ENCODE data around the gene TLE4. TPM values are rescaled to one million over a fixed set of nuclear protein-coding genes. Genes with fewer than 3 reads are reported as not detected.

TLE4 gene
- total and polyA plus RNA-seq, 2 of the 13 experiments (the other 11 are each of a cell fraction or from before 2014, with no cell fraction given) = 2.0 to 2.3 TPM

DNA sequence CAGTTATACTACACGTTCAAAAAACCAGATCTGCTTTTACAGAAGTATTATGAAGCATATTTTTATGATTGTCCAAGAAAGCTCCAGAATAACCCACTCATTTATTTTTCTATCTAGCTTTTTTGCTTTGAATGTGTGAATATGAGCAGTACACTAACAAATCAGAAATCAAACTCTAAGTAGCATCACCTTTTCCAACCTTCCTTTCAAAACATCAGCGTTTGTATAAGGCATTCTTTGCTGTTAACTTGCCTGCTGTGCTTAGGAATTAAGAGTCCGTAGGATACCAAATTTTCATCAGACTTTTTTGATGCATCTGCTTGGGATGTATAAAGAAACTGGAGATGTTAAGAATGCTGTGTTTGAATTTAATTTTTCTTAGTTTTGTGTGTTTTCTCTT is 3.8 kb downstream of the TLE4 start (continued):
- TF ChIP-seq, protein P1, sequence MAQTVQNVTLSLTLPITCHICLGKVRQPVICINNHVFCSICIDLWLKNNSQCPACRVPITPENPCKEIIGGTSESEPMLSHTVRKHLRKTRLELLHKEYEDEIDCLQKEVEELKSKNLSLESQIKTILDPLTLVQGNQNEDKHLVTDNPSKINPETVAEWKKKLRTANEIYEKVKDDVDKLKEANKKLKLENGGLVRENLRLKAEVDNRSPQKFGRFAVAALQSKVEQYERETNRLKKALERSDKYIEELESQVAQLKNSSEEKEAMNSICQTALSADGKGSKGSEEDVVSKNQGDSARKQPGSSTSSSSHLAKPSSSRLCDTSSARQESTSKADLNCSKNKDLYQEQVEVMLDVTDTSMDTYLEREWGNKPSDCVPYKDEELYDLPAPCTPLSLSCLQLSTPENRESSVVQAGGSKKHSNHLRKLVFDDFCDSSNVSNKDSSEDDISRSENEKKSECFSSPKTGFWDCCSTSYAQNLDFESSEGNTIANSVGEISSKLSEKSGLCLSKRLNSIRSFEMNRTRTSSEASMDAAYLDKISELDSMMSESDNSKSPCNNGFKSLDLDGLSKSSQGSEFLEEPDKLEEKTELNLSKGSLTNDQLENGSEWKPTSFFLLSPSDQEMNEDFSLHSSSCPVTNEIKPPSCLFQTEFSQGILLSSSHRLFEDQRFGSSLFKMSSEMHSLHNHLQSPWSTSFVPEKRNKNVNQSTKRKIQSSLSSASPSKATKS (CRISPR knock-in tag; IDR thresholded peaks at IDR 0.05) = no peak

DNA sequence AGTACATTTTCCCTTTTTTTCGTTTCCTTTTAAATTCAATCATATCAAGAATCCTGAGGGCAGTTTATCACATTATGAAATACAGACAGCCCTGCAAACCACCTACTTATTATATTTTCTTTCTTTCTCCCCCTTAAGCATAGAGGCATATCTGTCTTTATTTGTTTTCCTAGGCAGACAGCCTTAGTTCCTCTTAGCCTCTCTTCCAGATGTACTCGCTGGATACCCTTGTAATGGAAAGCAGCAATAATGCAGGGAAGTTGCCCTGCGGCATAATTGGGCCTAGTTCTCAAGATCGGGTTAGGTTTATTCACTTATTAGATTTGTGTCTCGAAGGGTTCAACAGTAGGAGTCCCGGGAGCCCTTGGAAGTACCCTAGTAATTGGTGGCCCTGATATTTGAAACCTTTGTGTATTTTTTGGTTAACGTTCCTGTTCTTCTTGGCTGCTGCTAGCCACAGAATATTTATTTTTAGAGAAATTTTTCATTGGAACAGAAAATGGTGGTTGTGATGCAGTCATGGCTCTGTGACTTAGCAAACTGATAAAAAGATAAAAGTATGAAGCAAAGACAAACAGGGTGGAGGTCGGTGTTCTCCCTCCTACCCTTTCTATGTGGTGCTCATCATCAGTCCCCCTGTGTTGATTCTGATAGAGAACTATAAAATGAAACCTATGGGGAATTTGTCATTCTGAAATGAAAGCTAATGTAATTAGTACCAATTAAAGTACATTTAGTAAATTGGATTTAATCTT is 6.4 kb downstream of the TLE4 start:
- BruUV-seq (replicated peaks) = no TSS peak
- H3K79me2 ChIP-seq (ENCODE audit: insufficient read depth, low read length) = no peaks in the 10 kb centered on the region
- H3K4me1 ChIP-seq (ENCODE audit: insufficient read depth, low read length) = peaks cover 17% of the 10 kb centered on the region
- no peak overlapping the region for H2AFZ ChIP-seq (ENCODE audit: low read length)
- FAIRE-seq (no peak), DNase-seq (ENCODE audit: low spot score) (no peak), ATAC-seq (no peak)
- intact Hi-C loops (cut with micrococcal nuclease; ENCODE audit: unreplicated experiment) = no loop called here
- ChIA-PET POLR2A (no interaction called here), CTCF (ENCODE audit: low intra/inter-chr PET ratio, low total read pairs) (no interaction called here)
- H3K27me3 ChIP-seq (ENCODE audit: control insufficient read depth in 1 of 2, insufficient read depth in 2 of 2, low read length in 2 of 2) = peaks cover 0 to 11% of the 10 kb centered on the region in 2 experiments; a peak in 3 of 5 replicates
- H3K4me2 ChIP-seq (ENCODE audit: low read depth, low read length) = no peak overlapping the region
- H3K9ac ChIP-seq (ENCODE audit: insufficient read depth, low read depth, low read length) = no peak overlapping the region
- H3K36me3 ChIP-seq (replicated peaks in 1 of 2; ENCODE audit: control insufficient read depth in 1 of 2, insufficient read depth in 2 of 2, low read length in 2 of 2) = no peaks in the 10 kb centered on the region
- no peaks in the 10 kb centered on the region; the same call in 1 of the 2 replicates for H4K20me1 ChIP-seq (ENCODE audit: insufficient read depth, low read length)
- 62% methylated on average over 8 of the region's 8 CpGs for WGBS (ENCODE audit: low lambda C conversion rate)
- no peaks in the 10 kb centered on the region for H3K9me3 ChIP-seq (ENCODE audit: low read length)
- no peak overlapping the region for H3K27ac ChIP-seq (ENCODE audit: extremely low read length, insufficient read depth, low read length)
- in situ Hi-C loops (cut with HindIII; ENCODE audit: extremely low pct_ligation_motif_present, low pct_unique_long_range_greater_than_20kb) = no loop called here
- no peak overlapping the region for H3K4me3 ChIP-seq (replicated peaks in 1 of 3; ENCODE audit: insufficient read depth in 1 of 3, low read depth in 2 of 3, low read length in 3 of 3)
- TF ChIP-seq ZNF652 (CRISPR knock-in tag; IDR thresholded peaks at IDR 0.05; ENCODE audit: borderline replicate concordance, low read depth) = no peak
- TF ChIP-seq HES4 (CRISPR knock-in tag; IDR thresholded peaks at IDR 0.05; ENCODE audit: borderline replicate concordance) = no peak
- TF ChIP-seq, protein P2, sequence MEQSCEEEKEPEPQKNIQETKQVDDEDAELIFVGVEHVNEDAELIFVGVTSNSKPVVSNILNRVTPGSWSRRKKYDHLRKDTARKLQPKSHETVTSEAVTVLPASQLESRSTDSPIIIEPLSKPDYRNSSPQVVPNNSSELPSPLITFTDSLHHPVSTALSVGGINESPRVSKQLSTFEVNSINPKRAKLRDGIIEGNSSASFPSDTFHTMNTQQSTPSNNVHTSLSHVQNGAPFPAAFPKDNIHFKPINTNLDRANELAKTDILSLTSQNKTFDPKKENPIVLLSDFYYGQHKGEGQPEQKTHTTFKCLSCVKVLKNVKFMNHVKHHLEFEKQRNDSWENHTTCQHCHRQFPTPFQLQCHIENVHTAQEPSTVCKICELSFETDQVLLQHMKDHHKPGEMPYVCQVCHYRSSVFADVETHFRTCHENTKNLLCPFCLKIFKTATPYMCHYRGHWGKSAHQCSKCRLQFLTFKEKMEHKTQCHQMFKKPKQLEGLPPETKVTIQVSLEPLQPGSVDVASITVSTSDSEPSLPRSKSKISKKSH (CRISPR knock-in tag; IDR thresholded peaks at IDR 0.05; ENCODE audit: borderline replicate concordance) = no peak
- TF ChIP-seq HOXA3 (CRISPR knock-in tag; IDR thresholded peaks at IDR 0.05) = no peak
- TF ChIP-seq KLF15 (CRISPR knock-in tag; IDR thresholded peaks at IDR 0.05; ENCODE audit: borderline replicate concordance) = no peak
- TF ChIP-seq, protein P3, sequence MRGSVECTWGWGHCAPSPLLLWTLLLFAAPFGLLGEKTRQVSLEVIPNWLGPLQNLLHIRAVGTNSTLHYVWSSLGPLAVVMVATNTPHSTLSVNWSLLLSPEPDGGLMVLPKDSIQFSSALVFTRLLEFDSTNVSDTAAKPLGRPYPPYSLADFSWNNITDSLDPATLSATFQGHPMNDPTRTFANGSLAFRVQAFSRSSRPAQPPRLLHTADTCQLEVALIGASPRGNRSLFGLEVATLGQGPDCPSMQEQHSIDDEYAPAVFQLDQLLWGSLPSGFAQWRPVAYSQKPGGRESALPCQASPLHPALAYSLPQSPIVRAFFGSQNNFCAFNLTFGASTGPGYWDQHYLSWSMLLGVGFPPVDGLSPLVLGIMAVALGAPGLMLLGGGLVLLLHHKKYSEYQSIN (CRISPR knock-in tag; IDR thresholded peaks at IDR 0.05; ENCODE audit: borderline replicate concordance) = no peak
- no peak for TF ChIP-seq ZSCAN31 (CRISPR knock-in tag; IDR thresholded peaks at IDR 0.05; ENCODE audit: low read depth)

Measured in HepG2 (cell line).